Gastrocnemius medialis (tissue), 4 donors: Measurements from ENCODE around the gene TNS1. TPM values are rescaled to one million over a fixed set of nuclear protein-coding genes. Genes with fewer than 3 reads are reported as not detected.

Experiments used
- ATAC-seq, 2 donors: fragments of 150-250 bp; one replicate each; pipeline ENCODE4 v1.9.1; 2016
- DNase-seq, 2 donors: peaks; one replicate each; pipeline ENCODE4 v3.0.0-alpha.2; 2019
- H3K27ac ChIP-seq, 4 donors: fragments of 200-600 bp; sonication (generic); 1 replicate in 1 of 4; 2 replicates in 3 of 4; pipeline ENCODE4 v1.5.1; 2016 to 2018; ENCODE audit warnings: mild to moderate bottlenecking in 2 of 4, moderate library complexity in 1 of 4
- H3K27me3 ChIP-seq, 3 donors: fragments of 200-600 bp; sonication (generic) in 2 of 3; 1 replicate in 1 of 3; 2 replicates in 2 of 3; pipeline versions ENCODE4 v1.5.1 to v1.6.0; 2016 to 2019; ENCODE audit warnings: mild to moderate bottlenecking in 1 of 3, moderate library complexity in 1 of 3
- H3K36me3 ChIP-seq, 2 donors: fragments of 200-600 bp; sonication (generic) in 1 of 2; one replicate each; pipeline ENCODE4 v1.5.1; 2017 to 2018
- H3K4me1 ChIP-seq, 2 donors: fragments of 200-600 bp; sonication (generic) in 1 of 2; one replicate each; pipeline ENCODE4 v1.5.1; 2016 to 2017; ENCODE audit warnings: mild to moderate bottlenecking in 2 of 2
- H3K4me3 ChIP-seq, 4 donors: fragments of 200-600 bp; sonication (generic) in 3 of 4; 1 replicate in 1 of 4; 2 replicates in 3 of 4; pipeline ENCODE4 v1.5.1; 2016 to 2019; ENCODE audit warnings: mild to moderate bottlenecking in 2 of 4
- H3K9me3 ChIP-seq, 3 donors: fragments of 200-600 bp; sonication (generic) in 2 of 3; 1 replicate in 1 of 3; 2 replicates in 2 of 3; pipeline ENCODE4 v1.5.1; 2016 to 2019
- CTCF ChIP-seq, 5 experiments: fragments of 450-650 bp in 3 of 5; fragments of 200-600 bp in 2 of 5; sonication (generic) in 2 of 5; IDR thresholded peaks in 4 of 5; conservative IDR thresholded peaks in 1 of 5; 1 replicate in 4 of 5; 2 replicates in 1 of 5; pipeline ENCODE4 v1.5.1; 2016 to 2019; ENCODE audit warnings: antibody characterized with exemption in 5 of 5, mild to moderate bottlenecking in 3 of 5, moderate library complexity in 3 of 5
- POLR2A ChIP-seq, 2 donors: fragments of 450-650 bp; IDR thresholded peaks; one replicate each; pipeline ENCODE4 v1.6.1; 2017; ENCODE audit warnings: antibody characterized with exemption in 2 of 2, mild to moderate bottlenecking in 2 of 2, moderate library complexity in 2 of 2
- in situ Hi-C, 4 donors: fragments of 200-750 bp; cut with MboI; loops; one replicate each; pipeline versions ENCODE4 v1.15.0 to v1.8.0; 2017; ENCODE audit warnings: low sequenced_read_pairs in 4 of 4
- intact Hi-C: fragments of 100-400 bp; cut with DNase I; formaldehyde crosslinking; loops from one replicate; pipeline ENCODE4 v1.15.1; 2023; ENCODE audit warnings: low total_unique reads
- total RNA-seq, 4 donors: library from RNA; depleted of rRNA; stranded (reverse); fragments of >200 nt; gene quantifications; one replicate each; pipeline versions ENCODE4 v1.1.0 to v1.2.3, GENCODE V29; 2016

TNS1 gene
- total RNA-seq, 4 donors from 2014 or later, result 407 to 670 (median 484) TPM

DNA sequence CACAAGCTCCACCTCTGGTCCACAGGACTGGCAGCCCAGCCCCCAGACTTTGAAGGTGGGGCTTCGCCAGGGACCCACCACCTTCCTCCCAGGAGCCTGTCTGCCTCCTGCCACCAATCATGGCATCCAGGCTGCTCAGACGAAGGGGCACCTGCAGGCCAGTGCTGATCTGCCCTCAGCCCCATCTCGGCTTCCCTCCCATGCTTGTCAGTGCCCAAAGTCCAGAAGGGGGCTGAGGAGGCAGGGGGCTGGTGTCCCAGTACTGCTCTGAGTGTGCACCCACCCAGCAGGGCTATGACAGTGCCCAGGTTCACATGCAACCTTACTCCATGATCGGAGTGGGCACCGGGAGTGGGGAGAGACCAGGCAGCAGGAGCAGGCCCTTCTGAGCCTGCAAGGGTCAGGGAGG, 40.9 kb upstream of the TNS1 start:
- no peak for DNase-seq
- in situ Hi-C loops, result loop anchor here in 1 of 4 donors (10.0 kb wide), 1 partner anchor 259 kb away; no protein-coding TSS in a partner anchor

DNA sequence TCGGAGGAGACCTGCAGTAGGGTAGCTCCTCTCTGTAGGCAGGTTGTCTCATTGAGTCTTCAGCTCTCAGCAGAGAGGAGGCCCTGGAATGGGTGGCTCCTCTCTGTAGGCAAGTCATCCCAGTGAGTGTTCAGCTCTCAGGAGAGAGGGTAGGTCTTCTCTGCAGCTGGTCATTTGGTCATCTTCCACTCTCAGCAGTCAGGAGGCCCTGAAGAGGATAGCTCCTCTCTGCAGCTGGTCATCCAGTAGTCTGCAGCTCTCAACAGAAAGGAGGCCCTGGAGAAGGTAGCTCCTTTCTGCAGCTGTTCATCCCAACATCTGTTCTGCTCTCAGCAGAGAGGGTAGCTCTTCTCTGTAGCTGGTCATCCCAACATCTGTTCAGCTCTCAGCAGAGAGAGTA, 40.3 kb upstream of the TNS1 start:
- H3K4me3 ChIP-seq, result no peak overlapping the region
- no peaks in the 10 kb centered on the region for H3K36me3 ChIP-seq
- in situ Hi-C loops (loop anchor here in 1 of 4 donors (10.0 kb wide), 1 partner anchor 258 kb away; no protein-coding TSS in a partner anchor), intact Hi-C loops (no loop called here)
- DNase-seq, result no peak
- TF ChIP-seq CTCF (IDR thresholded peaks at IDR 0.05 in 4 of 5, conservative IDR thresholded peaks at IDR 0.05 in 1 of 5) (no peak), POLR2A (IDR thresholded peaks at IDR 0.05) (no peak)
- no peak overlapping the region for H3K27ac ChIP-seq
- no peak for ATAC-seq
- H3K27me3 ChIP-seq, result no peaks in the 10 kb centered on the region
- H3K4me1 ChIP-seq, result peaks cover 4 to 9% of the 10 kb centered on the region in 2 donors
- H3K9me3 ChIP-seq, result no peaks in the 10 kb centered on the region

More for the DNA sequence above, 40.9 kb upstream of the TNS1 start:
- H3K9me3 ChIP-seq, result no peaks in the 10 kb centered on the region
- H3K27me3 ChIP-seq, result no peaks in the 10 kb centered on the region
- peaks cover 4 to 6% of the 10 kb centered on the region in 2 donors for H3K4me1 ChIP-seq
- H3K36me3 ChIP-seq, result no peaks in the 10 kb centered on the region
- no peak overlapping the region for H3K27ac ChIP-seq
- TF ChIP-seq POLR2A (IDR thresholded peaks at IDR 0.05), result no peak
- no peak for TF ChIP-seq CTCF (IDR thresholded peaks at IDR 0.05 in 4 of 5, conservative IDR thresholded peaks at IDR 0.05 in 1 of 5)
- intact Hi-C loops, result no loop called here
- H3K4me3 ChIP-seq, result no peak overlapping the region
- no peak for ATAC-seq

- H3K27me3 ChIP-seq, result no peaks in the 10 kb centered on the region
- DNase-seq (no peak), ATAC-seq (no peak)
- intact Hi-C loops (no loop called here), in situ Hi-C loops (loop anchor here in 1 of 4 donors (10.0 kb wide), 1 partner anchor 257 kb away; no protein-coding TSS in a partner anchor)
- no peaks in the 10 kb centered on the region for H3K36me3 ChIP-seq
- no peak for TF ChIP-seq CTCF (IDR thresholded peaks at IDR 0.05 in 4 of 5, conservative IDR thresholded peaks at IDR 0.05 in 1 of 5)
- TF ChIP-seq POLR2A (IDR thresholded peaks at IDR 0.05), result no peak
- peaks cover 4 to 9% of the 10 kb centered on the region in 2 donors for H3K4me1 ChIP-seq
- no peak overlapping the region for H3K4me3 ChIP-seq
- no peaks in the 10 kb centered on the region for H3K9me3 ChIP-seq
- H3K27ac ChIP-seq, result no peak overlapping the region
These were observed 38.7 kb upstream of the TNS1 start for GRCh38 chr2:218041302-218042168.

DNA sequence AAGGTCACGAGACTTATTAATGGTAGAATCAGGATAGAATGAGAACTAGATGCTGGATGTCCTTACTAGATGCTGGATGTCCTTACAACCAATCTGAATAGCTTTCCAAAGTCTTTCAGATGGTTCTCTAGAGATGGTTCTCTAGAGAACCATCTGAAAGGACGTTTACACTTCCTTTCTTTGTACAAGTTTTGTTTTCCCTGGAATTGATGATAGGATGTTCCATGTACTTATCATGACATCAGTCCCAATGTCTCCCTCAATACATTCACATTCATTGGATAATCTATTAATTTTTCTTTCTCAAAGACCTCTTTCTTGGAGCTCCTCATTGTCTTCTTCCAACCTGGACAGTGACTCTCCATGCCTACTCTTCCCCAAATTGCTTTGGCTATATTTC, 38.1 kb upstream of the TNS1 start:
- H3K9me3 ChIP-seq, result no peaks in the 10 kb centered on the region
- in situ Hi-C loops (loop anchor here in 1 of 4 donors (10.0 kb wide), 1 partner anchor 256 kb away; no protein-coding TSS in a partner anchor), intact Hi-C loops (no loop called here)
- no peak for TF ChIP-seq CTCF (IDR thresholded peaks at IDR 0.05 in 4 of 5, conservative IDR thresholded peaks at IDR 0.05 in 1 of 5)
- TF ChIP-seq POLR2A (IDR thresholded peaks at IDR 0.05), result no peak
- no peak overlapping the region for H3K27ac ChIP-seq
- no peak for DNase-seq
- H3K4me3 ChIP-seq, result no peak overlapping the region
- H3K4me1 ChIP-seq, result peaks cover 4 to 9% of the 10 kb centered on the region in 2 donors
- no peak for ATAC-seq
- no peaks in the 10 kb centered on the region for H3K27me3 ChIP-seq
- H3K36me3 ChIP-seq, result no peaks in the 10 kb centered on the region
